Measurements from ENCODE around the gene NT5C3A. TPM values are rescaled to one million over a fixed set of nuclear protein-coding genes. Genes with fewer than 3 reads are reported as not detected.

NT5C3A gene
- total RNA-seq, 120 experiments from 2014 or later, result 14.8 to 38.5 (median 23.8) TPM

Other genes starting within 250 kb of the NT5C3A start
- gene KBTBD2, start 171.0 kb downstream of the NT5C3A start, total RNA-seq, result 10 to 100 TPM; 29.1 to 48.6 (median 40.9) TPM
- gene FKBP9, start 105.3 kb downstream of the NT5C3A start, total RNA-seq, result 10 to 100 TPM; 35.3 to 82.7 (median 58.0) TPM
- gene RP9, start 46.6 kb upstream of the NT5C3A start, total RNA-seq, result 10 to 100 TPM in 91 of 120 experiments, 1 to 10 TPM in 29; 5.9 to 25.1 (median 11.4) TPM
- gene BBS9, start 66.8 kb upstream of the NT5C3A start, total RNA-seq, result 10 to 100 TPM; 23.0 to 66.1 (median 39.1) TPM

Data from dorsolateral prefrontal cortex (tissue), 118 donors.